ENCODE results near the gene NIN.

- TF ChIP-seq CTCF (IDR thresholded peaks at IDR 0.05; ENCODE audit: borderline replicate concordance, extremely low read depth, low read length, poor library complexity, severe bottlenecking) (no peak), EZH2 (IDR thresholded peaks at IDR 0.05; ENCODE audit: borderline replicate concordance, low read depth, low read length, severe bottlenecking) (no peak)
Observed at GRCh38 chr14:50845166-50845565, 14.2 kb upstream of the NIN start.

Measured in DND-41 (cell line).